GM18858 (cell line): ENCODE data around the gene EVI5.
A peak's percentile ranks its signal among the peaks of the same experiment; 100 is the strongest.
"Not testable (repeated sequence)": the region's sequence is repeated elsewhere in the genome, so short reads cannot be mapped to it uniquely, and the experiment has no call there.

ENCODE experiments used
- ATAC-seq: cut with Tn5 transposase; IDR thresholded peaks from one replicate; pipeline ENCODE4 v1.9.1; 2021; ENCODE audit not compliant: unreplicated experiment

The EVI5 gene

DNA sequence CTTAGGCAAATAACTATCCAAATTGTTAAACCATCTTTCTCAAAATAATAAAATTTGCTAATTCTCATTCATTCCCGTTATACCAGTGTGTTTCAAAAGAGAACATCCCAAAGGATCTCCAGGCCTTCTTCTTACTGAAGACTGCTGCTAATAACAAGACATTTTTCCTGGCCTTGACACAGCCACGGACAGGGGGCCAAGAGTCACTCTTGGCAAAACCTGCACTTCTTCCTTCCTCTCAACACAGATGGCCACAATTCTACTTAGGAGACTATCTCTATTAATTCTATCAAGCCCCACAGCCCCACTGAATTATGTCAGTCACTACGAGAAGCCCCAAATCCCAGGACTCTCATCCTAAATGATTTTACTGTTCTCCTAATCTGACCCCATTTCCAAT lies 86.0 kb downstream of the EVI5 start:
- no peak for ATAC-seq

DNA sequence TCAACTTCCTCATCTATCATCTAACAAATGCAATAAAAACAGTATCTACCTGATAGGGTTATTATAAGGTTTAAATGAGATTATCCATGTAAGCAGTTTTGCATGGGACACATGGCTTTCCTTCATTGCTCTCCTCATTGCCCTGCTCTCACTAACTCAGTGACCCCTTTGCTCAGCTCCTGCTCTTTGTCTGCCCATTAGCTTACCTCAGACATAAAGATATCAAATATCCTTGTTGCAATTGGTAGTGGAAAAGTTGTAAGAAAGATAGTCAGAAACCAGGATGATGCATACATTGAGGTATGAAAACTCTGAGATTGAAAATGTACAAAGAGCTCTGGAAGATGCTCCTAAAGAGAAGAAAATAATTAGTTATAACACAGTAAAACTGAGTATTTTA lies 89.8 kb downstream of the EVI5 start:
- no peak for ATAC-seq

DNA sequence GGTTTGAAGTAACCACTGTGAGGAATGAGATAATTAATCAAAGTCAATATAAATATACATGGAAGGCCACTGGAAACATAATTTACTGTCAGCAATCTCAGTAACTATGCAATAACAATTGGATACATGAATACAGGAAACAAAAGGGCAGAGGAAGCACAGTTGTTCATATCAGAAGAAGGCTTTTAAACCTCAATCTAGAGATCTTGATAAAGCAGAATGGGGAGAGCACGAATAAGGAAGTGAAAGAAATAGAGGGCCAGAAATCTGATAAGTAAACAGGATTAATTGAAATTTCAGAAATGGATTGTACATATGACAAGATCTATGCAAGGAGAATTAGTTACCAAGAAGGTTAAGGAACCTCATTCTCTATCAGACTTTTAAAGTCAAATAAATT lies 93.0 kb downstream of the EVI5 start:
- ATAC-seq: no peak

DNA sequence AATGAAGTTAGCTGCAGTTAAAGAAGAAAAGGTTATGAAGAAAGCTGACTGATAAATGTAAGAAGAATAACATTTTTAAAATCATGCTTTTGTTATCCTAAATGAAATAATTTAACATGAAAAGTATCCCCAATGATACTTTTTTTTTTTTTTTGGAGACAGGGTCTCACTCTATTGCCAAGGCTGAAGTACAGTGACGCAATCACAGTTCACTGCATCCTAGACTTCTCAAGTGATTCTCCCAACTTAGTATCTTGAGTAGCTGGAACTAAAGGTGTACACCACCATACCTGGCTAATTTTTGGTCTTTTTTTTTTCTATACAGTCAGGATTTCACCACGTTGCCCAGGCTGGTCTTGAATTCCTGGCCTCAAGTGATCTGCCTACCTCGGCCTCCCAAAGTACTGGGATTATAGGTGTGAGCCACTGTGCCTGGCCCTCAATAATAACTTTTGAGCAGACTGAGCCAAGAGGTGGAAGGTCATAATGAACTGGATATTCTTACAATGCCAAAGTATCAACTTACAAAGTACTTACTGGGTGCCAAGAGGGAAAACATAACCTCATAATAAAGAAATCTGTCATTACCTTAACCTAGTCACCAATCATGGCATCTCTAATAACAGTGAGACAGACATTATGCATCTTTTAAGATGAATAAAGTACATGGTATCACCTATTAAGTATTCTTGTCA lies 94.5 kb downstream of the EVI5 start:
- ATAC-seq: no peak

DNA sequence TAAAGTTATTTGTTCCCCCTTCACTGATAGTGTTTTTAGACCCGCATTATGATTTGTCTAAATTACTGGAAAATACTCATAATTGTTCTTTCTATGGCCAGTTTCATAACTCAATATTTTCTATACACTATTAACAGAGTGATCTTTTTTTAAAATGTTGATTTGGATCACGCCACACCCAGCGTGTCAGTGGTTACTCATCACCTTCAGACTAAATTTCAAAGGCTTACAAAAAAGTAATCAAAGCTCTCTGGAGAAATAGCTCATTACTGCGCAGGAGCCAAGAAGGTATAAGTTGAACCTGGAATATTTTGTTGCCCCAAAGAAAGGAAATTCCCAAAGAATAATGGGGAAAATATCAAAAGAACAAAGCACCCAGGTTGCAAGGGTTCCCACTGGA lies 104.9 kb downstream of the EVI5 start:
- ATAC-seq: no peak

GRCh38 chr1:92663775-92664174 lies 121.1 kb downstream of the EVI5 start:
- no peak for ATAC-seq

DNA sequence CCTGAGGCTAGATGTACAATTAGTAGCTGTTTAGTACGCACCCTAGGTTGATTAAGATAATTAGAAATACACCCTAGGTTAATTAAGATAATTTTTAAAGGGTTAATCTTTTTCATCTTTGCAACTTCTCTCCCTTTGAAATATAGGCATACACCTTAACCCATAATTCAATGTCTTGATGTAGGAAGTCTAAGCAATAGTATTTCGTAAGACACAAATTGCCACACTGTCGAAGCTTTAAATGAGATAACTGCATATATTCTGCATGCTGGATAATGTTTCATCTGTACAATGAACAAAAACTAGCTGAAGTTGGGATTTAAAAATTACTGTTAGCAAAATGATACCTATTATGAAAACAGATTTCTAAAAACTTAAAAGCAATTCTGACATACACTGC lies 122.9 kb downstream of the EVI5 start:
- no peak for ATAC-seq

DNA sequence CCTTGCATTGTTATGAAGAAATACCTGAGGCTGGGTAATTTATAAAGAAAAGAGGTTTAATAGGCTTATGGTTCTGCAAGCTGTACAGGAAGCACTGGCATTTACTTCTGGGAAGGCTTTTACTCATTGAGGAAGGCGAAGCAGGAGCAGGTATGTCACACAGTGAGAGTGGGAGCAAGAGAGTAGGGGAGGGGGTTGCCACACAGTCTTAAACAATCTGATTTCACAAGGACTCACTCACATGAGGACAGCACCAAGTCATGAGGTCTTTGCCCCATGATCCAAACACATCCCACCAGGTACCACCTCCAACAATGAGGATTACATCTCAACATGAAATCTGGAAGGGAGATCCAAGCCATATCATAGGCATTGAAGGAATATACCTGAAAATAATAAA lies 127.2 kb downstream of the EVI5 start:
- no peak for ATAC-seq

DNA sequence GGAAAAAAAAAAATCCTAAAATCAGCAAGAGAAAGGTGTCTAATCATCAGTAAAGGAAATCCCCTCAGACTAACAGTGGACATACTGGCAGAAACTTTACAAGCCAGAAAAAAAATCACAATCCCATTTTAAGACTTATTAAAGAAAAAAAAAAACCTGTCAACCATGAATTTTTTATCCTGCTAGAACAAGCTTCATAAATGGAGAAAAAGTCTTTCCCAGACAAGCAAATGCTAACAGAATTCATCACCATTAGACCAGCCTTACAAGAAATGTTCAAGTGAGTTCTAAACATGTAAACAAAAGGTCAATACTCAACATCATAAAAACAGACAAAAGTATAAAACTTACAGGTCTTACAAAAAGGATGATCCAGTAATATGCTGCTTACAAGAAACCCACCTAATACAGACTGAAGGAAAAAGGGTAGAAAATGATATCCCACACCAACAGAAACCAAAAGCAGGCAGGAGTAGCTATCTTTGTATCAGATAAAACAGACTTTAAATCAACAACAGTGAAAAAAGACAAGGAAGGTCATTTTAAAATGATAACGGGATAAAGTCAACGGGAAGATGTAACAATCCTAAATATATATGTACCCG lies 129.6 kb downstream of the EVI5 start:
- no peak for ATAC-seq

DNA sequence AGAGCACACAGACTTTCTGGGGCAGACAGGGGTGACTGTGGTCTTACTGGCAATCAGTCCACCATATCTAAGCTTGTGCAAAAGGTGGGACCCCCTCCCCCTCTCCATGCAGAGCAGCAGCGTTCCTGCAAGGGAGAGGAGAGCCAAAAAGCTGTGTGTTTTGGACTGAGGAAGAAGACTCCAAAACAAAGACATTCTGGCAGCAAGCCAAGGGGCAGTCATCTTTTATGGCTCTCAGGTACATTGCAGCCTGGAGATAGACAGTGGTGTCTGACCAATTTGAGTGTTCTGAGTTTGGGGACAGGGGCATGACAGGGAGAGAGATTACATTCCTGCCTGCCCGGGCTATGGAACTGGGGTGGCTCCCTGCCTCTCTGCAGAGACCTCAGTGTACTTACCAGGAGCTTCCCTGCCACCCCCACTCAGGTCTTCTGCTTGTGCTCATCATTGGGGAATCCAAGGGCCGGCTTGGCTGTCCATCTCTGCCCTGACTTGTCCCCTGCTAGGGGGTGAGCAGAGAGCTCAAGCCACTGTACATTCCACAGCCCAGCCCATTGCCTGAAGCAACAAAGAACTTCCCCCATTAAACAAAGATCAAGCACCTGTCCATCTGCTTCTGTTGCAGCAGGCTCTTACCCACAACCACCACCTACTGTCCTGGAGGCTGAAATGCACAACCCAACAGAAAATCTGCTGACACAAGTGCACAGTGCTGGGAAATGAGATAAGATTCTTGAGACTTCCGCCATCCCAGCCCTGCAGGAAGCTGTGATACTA lies 131.1 kb downstream of the EVI5 start:
- no peak for ATAC-seq

DNA sequence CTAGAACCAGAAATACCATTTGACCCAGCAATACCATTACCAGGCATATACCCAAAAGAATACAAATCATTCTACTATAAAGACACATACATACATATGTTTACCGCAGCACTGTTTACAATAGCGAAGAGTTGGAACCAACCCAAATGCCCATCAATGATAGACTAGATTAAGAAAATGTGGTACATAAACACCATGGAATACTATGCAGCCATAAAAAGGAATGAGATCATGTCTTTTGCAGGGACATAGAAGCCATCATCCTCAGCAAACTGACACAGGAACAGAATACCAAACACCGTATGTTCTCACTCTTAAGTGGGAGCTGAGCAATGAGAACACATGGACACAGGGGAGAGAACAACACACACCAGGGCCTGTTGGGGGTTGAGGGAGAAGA lies 144.2 kb downstream of the EVI5 start:
- not testable (repeated sequence) for ATAC-seq

DNA sequence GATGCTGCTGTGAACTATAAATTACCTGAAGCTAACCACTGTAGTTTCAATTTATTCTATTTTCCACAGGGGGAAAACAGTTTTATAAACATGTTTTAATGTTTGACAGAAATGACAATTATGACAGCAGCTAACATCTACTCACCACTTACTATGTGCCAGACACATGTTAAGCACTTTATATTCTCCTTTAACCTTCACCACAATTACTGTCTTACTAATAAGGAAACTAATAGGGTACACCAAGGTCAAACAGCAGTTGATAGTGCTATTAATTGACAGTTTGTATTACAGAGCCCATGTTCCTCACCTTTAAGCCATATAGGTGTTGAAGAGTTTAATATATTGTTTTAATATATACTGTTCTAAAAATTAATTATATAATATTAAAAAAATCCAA lies 146.4 kb downstream of the EVI5 start:
- ATAC-seq: no peak

GRCh38 chr1:92635203-92635602 lies 149.7 kb downstream of the EVI5 start:
- ATAC-seq: not testable (repeated sequence)

GRCh38 chr1:92623187-92623778 lies 161.6 kb downstream of the EVI5 start:
- ATAC-seq: peak; percentile 55

DNA sequence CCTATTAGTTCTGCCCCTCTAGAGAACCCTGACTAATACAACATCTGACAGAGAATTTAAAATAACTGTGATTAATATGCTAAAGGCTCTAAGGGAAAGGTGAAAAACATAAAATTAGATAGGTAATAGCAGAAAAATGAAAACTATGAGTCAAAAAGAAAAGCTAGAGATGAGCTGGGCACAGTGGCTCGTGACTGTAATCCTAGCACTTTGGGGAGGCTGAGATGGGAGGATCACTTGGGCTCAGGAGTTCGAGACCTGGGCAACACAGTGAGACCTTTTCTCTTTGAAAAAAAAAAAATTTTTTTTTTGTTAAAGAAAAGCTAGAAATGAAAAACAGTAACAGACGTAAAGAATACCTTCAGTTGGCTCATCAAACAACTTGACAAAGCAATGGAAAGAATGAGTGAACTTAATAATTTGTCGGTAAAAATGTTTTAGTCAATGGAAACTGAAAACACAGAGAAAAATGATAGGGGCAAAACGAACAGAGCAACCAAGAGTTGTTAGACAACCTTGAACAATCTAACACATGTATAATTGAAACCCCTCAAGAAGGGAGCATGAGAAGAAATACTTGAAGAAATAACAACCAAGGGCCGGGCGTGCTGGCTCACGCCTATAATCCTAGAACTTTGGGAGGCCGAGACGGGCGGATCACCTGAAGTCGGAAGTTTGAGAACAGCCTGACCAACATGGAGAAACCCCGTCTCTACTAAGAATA lies 165.3 kb downstream of the EVI5 start:
- no peak for ATAC-seq

GRCh38 chr1:92601044-92601443 lies 183.9 kb downstream of the EVI5 start:
- ATAC-seq: no peak

- no peak for ATAC-seq
Measured at GRCh38 chr1:92599184-92599583, 185.7 kb downstream of the EVI5 start.

DNA sequence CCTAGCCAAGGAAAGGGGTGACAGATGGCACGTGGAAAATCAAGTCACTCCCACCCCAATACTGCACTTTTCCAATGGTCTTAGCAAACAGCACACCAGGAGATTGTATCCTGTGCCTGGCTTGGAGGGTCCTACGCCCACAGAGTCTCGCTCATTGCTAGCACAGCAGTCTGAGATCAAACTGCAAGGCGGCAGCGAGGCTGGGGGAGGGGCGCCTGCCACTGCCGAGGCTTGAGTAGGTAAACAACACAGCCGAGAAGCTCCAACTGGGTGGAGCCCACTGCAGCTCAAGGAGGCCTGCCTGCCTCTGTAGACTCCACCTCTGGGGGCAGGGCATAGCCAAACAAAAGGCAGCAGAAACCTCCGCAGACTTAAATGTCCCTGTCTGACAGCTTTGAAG lies 195.5 kb downstream of the EVI5 start:
- not testable (repeated sequence) for ATAC-seq

DNA sequence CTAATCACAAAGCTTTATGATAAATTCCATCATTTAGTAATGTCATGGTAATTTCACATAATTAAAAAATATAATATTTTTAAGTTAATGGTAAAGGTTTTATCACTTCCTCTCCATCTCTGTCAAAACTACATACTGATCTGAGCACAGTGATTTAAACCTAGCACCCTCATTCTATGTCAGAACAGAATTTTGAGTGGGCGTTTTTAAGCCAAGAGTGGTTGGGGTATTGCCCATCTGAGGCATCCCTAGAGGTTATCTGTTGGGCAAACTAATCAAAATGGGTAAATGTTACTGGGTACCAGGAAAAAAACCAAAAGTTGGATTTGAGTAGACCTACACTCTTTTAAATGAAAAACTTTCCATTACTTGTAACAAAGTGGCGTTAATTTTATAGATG lies 197.5 kb downstream of the EVI5 start:
- peak; percentile 45 for ATAC-seq

- ATAC-seq: no peak
Measured at GRCh38 chr1:92585831-92586230, 199.1 kb downstream of the EVI5 start.

GRCh38 chr1:92584810-92585209 lies 200.1 kb downstream of the EVI5 start:
- not testable (repeated sequence) for ATAC-seq
